Fibroblast of lung (primary cell): ENCODE measurements around the gene RTP2. TPM values are rescaled to one million over a fixed set of nuclear protein-coding genes. Genes with fewer than 3 reads are reported as not detected.

Experiments
- DNase-seq, 2 donors: peaks; one replicate each; pipeline versions ENCODE4 v3.0.0 to v3.0.0-alpha.2; 2010; ENCODE audit warnings: low read depth in 2 of 2
- H2AFZ ChIP-seq: 2 replicates; pipeline ENCODE4 v1.5.1; 2012; ENCODE audit warnings: low read length, control low read depth, inconsistent platforms
- H3K27ac ChIP-seq: 2 replicates; pipeline ENCODE4 v1.5.1; 2011; ENCODE audit warnings: low read length, control low read depth; ENCODE audit not compliant: insufficient read depth
- H3K27me3 ChIP-seq: 2 replicates; pipeline ENCODE4 v1.5.1; 2011; ENCODE audit warnings: mild to moderate bottlenecking, low read length; ENCODE audit not compliant: control insufficient read depth, insufficient read depth
- H3K36me3 ChIP-seq: 2 replicates; pipeline ENCODE4 v1.5.1; 2011; ENCODE audit warnings: low read length; ENCODE audit not compliant: control insufficient read depth, insufficient read depth
- H3K4me1 ChIP-seq: 2 replicates; pipeline ENCODE4 v1.5.1; 2011; ENCODE audit warnings: low read length; ENCODE audit not compliant: control insufficient read depth, insufficient read depth; ENCODE audit errors: extremely low read depth
- H3K4me2 ChIP-seq: 2 replicates; pipeline ENCODE4 v1.5.1; 2011; ENCODE audit warnings: low read length, control low read depth; ENCODE audit not compliant: insufficient read depth; ENCODE audit errors: extremely low read depth
- H3K4me3 ChIP-seq, 4 experiments: fragments of 200-600 bp in 1 of 4; sonication (generic) in 1 of 4; replicated peaks in 1 of 4; 2 replicates each; pipeline ENCODE4 v1.5.1; 2011 to 2016; ENCODE audit warnings: low read length in 4 of 4, low read depth in 3 of 4, mild to moderate bottlenecking in 3 of 4, control low read depth in 2 of 4, inconsistent platforms in 1 of 4, mixed read lengths in 1 of 4; ENCODE audit not compliant: insufficient read depth in 1 of 4; ENCODE audit errors: control extremely low read depth in 1 of 4
- H3K79me2 ChIP-seq: 2 replicates; pipeline ENCODE4 v1.5.1; 2012; ENCODE audit warnings: mild to moderate bottlenecking, low read length, inconsistent platforms; ENCODE audit not compliant: control insufficient read depth, insufficient read depth
- H3K9ac ChIP-seq: 2 replicates; pipeline ENCODE4 v1.5.1; 2011; ENCODE audit warnings: mild to moderate bottlenecking, low read length, control low read depth; ENCODE audit not compliant: insufficient read depth
- H3K9me3 ChIP-seq: 2 replicates; pipeline ENCODE4 v1.5.1; 2012; ENCODE audit warnings: low read depth, low read length; ENCODE audit not compliant: control insufficient read depth, insufficient read depth
- H4K20me1 ChIP-seq: 2 replicates; pipeline ENCODE4 v1.5.1; 2011; ENCODE audit warnings: low read length; ENCODE audit not compliant: control insufficient read depth, insufficient read depth; ENCODE audit errors: extremely low read depth
- EZH2 ChIP-seq: IDR thresholded peaks from 2 replicates; pipeline ENCODE4 v1.5.1; 2012; ENCODE audit warnings: low read length, control low read depth, mild to moderate bottlenecking; ENCODE audit errors: missing control alignments
- polyA plus RNA-seq, 2 donors: library from polyadenylated mRNA; depleted of rRNA in 1 of 2; stranded (reverse) in 1 of 2; unstranded in 1 of 2; fragments of >200 nt; gene quantifications; 2 replicates each; pipeline ENCODE4 v1.2.1, GENCODE V29; 2011 to 2012; ENCODE audit warnings: missing spikeins in 1 of 2
- total RNA-seq: library from RNA; depleted of rRNA; stranded (reverse); fragments of >200 nt; gene quantifications from 2 replicates; pipeline ENCODE4 v1.2.1, GENCODE V29; 2014
- TF ChIP-seq, protein P1 (sequence below), 2 donors: IDR thresholded peaks in 1 of 2; conservative IDR thresholded peaks in 1 of 2; 1 replicate in 1 of 2; 2 replicates in 1 of 2; pipeline ENCODE4 v1.5.1; 2011 to 2012; ENCODE audit warnings: low read length in 2 of 2, control low read depth in 1 of 2, inconsistent platforms in 1 of 2, low read depth in 1 of 2, mild to moderate bottlenecking in 1 of 2

Gene RTP2
- total and polyA plus RNA-seq, 2 donors (not counting 1 experiment from before 2014, with no cell fraction given): not detected

DNA sequence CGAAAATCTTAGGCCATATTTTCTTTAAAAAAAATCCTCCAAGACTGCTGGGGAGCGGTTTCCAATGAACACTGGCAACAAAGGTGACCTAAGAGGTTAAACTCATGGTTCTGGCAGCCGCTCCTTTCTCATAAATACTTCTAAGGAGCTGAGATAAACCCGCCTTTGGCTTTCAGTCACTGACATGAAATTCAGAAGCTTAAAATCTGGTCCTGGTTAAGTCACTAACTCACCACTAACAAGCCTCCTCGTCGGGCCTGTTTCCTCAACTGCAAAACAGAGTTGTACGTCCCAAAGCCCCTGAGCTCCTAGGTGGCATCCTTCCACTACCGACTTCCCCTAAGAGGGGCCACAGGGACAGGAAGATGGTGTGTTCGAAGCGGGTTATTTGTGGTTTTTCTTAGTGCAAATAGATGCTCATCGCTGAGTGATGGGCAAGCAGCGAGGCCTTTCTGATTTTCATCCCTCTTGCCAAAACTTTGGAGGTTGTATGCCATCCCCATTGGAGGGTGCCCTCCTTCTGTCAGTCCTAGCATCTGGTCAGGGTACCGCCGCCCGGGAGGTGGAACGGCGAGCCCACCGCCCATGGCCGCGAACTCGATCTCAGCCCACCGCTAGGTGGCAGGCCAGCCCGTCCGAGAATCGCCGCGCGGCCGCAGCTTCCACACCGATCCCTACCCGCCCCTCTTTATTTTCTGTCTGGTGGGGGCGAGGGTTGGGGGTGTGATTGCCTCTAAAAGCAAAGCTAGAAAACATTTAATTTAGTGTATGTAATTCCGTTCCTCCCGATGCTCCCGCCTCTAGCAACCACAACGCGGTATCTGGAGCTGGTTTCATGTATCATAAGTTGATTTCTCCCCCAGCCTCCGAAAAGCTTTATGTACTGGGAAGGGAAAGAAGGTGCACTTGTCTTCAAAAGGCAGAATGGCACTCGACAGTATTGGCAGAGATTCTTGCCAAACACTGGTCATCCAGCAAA is 38.4 kb upstream of the RTP2 start:
- H3K27me3 ChIP-seq: no peaks in the 10 kb centered on the region
- H3K79me2 ChIP-seq: peaks cover 81% of the 10 kb centered on the region
- H3K36me3 ChIP-seq: no peaks in the 10 kb centered on the region
- H4K20me1 ChIP-seq: peaks cover 2% of the 10 kb centered on the region
- no peak overlapping the region for H2AFZ ChIP-seq
- no peak for TF ChIP-seq EZH2
- TF ChIP-seq, protein P1, sequence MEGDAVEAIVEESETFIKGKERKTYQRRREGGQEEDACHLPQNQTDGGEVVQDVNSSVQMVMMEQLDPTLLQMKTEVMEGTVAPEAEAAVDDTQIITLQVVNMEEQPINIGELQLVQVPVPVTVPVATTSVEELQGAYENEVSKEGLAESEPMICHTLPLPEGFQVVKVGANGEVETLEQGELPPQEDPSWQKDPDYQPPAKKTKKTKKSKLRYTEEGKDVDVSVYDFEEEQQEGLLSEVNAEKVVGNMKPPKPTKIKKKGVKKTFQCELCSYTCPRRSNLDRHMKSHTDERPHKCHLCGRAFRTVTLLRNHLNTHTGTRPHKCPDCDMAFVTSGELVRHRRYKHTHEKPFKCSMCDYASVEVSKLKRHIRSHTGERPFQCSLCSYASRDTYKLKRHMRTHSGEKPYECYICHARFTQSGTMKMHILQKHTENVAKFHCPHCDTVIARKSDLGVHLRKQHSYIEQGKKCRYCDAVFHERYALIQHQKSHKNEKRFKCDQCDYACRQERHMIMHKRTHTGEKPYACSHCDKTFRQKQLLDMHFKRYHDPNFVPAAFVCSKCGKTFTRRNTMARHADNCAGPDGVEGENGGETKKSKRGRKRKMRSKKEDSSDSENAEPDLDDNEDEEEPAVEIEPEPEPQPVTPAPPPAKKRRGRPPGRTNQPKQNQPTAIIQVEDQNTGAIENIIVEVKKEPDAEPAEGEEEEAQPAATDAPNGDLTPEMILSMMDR (conservative IDR thresholded peaks at IDR 0.05 in 1 of 2, IDR thresholded peaks at IDR 0.05 in 1 of 2; ENCODE audit: low read depth in 1 of 2, low read length in 2 of 2): peak; percentile 68 to 84
- H3K9me3 ChIP-seq: no peaks in the 10 kb centered on the region
- peaks cover 25% of the 10 kb centered on the region for H3K4me1 ChIP-seq
- peak overlapping the region; percentile 74 for H3K9ac ChIP-seq
- H3K4me3 ChIP-seq: peak overlapping the region; percentile 77 to 96 (median 91)
- peak overlapping the region; percentile 93 for H3K27ac ChIP-seq
- H3K4me2 ChIP-seq: peak overlapping the region; percentile 100
- peak; percentile 79 to 82 for DNase-seq

DNA sequence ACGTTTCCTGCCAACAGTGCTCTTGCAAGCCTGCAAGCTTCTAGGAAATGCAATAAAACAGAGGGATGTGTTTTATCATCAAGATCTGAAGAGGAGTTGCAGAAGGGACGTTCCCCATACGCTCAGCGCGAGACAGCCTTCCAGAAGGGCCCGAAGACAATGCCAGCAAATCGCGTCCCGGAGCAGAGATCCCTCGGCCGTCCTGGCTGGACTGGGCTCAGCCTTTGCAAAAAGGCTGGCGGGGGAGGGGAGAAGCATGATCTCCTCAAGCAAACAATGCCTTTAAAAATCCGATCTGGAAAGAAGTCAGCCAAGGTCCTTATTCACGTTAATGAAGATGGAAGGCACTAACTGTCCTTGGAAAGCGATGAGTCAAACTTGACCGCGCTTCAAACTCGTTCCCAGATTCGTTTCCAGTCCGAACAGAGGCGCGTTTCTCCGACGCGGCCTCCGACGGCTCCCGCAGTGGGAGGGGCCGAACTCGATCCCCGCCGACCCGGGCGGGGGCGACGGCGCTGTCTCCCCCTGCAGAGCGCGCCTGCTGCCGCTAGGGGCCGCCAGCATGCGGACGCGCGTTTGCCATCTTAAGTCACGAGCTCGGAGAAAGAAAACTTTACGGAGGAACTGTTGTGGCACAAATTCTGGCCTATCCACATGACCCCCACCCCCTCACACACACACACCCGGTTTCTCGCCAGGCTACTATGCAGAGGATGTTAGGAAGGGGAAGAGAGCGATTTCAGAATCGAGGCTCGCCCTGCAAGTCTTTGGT is 37.4 kb upstream of the RTP2 start:
- H3K9ac ChIP-seq: peak overlapping the region; percentile 74
- peak overlapping the region; percentile 77 to 96 (median 91) for H3K4me3 ChIP-seq
- no peaks in the 10 kb centered on the region for H3K9me3 ChIP-seq
- TF ChIP-seq EZH2: no peak
- TF ChIP-seq, protein P1 (conservative IDR thresholded peaks at IDR 0.05 in 1 of 2, IDR thresholded peaks at IDR 0.05 in 1 of 2; ENCODE audit: low read depth in 1 of 2, low read length in 2 of 2): peak; percentile 86 to 94
- H3K27me3 ChIP-seq: no peaks in the 10 kb centered on the region
- DNase-seq: peak; percentile 94 to 95
- no peaks in the 10 kb centered on the region for H3K36me3 ChIP-seq
- H2AFZ ChIP-seq: no peak overlapping the region
- peaks cover 2% of the 10 kb centered on the region for H4K20me1 ChIP-seq
- peaks cover 84% of the 10 kb centered on the region for H3K79me2 ChIP-seq
- H3K27ac ChIP-seq: peak overlapping the region; percentile 93
- H3K4me1 ChIP-seq: peaks cover 27% of the 10 kb centered on the region
- H3K4me2 ChIP-seq: peak overlapping the region; percentile 100

DNA sequence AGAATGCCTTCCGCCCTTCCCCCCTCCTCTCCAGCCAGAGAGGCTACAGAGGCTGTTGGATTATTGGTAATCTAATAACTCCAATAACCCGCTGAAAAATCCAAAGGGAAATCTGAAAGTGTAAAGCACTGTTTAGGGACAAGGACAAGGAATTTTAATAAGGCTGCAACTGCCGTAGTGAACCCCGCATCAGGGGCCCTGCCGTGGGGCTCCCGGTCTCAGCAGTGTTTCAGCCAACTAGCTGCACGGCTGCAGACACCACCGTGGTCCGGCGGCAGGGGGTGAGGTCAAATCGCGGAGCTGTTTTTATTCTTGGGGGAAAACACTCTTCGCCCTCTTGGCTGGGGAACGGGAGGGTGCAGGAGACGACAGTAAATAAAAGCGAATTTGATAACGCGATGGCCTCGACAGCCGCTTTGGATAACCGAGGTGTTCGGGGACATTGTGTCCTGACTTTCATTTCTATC is 36.8 kb upstream of the RTP2 start:
- Histone ChIP-seq H3K4me1 (peaks cover 27% of the 10 kb centered on the region), H3K9ac (peak overlapping the region; percentile 59), H3K27ac (peak overlapping the region; percentile 93), H3K36me3 (peaks cover 1% of the 10 kb centered on the region), H3K27me3 (no peaks in the 10 kb centered on the region), H3K79me2 (peaks cover 80% of the 10 kb centered on the region), H2AFZ (no peak overlapping the region), H3K4me3 (peak overlapping the region; percentile 58 to 95 (median 83)), H3K9me3 (no peaks in the 10 kb centered on the region), H3K4me2 (peak overlapping the region; percentile 100), H4K20me1 (peaks cover 4% of the 10 kb centered on the region)
- TF ChIP-seq EZH2: no peak
- TF ChIP-seq, protein P1 (conservative IDR thresholded peaks at IDR 0.05 in 1 of 2, IDR thresholded peaks at IDR 0.05 in 1 of 2; ENCODE audit: low read depth in 1 of 2, low read length in 2 of 2): no peak
- peak in 1 of 2 donors; percentile 28 for DNase-seq
